Activated effector memory CD4-positive, alpha-beta T cell treated with anti-CD3 and anti-CD28 coated beads, Interleukin-2, amount 50 U/mL, for 16 hours (primary cell): Measurements from ENCODE around the gene ARL6IP5.

Experiments
- DNase-seq: peaks from one replicate; pipeline ENCODE4 v3.0.0-alpha.2; 2020

Gene ARL6IP5, protein sequence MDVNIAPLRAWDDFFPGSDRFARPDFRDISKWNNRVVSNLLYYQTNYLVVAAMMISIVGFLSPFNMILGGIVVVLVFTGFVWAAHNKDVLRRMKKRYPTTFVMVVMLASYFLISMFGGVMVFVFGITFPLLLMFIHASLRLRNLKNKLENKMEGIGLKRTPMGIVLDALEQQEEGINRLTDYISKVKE

DNA sequence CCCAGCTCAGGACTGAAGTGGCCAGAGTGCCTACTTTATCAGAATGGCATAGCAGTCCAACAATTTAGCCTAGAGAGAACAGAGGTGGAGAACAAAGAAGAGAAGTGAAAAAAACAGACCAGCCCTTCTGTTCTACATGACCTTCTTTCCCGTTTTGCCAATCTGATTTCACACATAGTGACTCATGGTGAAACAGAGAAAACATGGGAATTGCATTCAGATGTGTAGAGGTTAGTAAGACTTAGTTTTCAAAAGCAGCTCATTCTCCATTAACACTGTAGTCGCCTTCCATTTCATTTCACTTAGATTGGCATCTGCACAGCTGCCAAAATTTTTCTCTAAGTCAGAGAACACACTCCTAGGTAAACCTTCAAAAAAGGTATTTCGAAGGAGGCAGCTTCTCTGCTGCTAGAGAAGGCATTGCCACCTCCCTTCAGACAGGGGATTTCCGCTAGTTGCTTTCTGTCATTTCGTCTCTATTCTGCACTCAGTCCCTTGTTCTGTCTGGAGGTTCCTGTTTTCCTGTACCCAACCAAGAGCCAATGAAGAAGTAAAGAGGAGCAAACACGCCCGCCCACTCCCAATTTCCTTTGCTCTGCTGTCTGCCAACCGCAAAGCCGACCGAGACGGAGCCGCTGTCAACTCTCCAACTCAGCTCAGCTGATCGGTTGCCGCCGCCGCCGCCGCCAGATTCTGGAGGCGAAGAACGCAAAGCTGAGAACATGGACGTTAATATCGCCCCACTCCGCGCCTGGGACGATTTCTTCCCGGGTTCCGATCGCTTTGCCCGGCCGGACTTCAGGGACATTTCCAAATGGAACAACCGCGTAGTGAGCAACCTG is at the start of gene ARL6IP5:
TSS of gene ARL6IP5 (plus strand) at position 612 of the 842 bp plus-strand sequence. CDS start at position 723, 111 bp downstream.
- DNase-seq = peak; percentile 96

DNA sequence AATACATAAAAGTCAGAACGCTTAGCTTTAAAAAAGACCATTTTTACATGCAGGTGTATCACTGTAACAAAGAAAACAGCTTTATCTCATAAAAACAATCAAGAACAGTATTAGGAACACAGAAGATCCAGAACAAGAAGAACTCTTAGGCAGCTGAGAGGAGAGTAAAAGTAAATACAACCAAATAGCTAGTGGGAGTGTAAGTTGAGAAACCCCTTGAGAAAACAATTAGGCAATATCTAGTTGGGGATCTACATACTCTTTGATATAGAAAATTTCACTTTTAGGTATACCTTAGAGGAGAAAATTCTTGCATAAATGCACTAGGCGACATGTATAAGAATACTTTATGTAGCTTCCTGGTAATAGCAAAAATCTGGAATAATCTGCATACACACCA is 40.1 kb upstream of the ARL6IP5 start:
- no peak for DNase-seq

DNA sequence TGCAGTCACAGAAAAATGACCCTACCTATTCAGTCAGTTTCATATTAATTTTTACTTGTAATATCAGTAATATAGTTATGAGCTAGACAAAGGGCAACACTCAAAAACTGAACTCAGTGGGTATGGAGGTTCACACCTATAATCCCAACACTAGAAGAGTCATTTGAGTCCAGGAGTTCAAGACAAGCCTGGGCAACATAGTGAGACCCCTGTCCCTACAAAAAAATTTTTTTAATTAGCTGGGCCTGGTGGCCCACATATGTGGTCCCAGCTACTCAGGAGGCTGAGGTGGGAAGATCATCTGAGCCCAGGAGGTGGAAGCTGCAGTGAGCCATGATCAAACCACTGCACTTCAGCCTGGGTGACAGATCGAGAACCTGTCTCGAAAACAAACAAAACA is 35.7 kb upstream of the ARL6IP5 start:
- no peak for DNase-seq

DNA sequence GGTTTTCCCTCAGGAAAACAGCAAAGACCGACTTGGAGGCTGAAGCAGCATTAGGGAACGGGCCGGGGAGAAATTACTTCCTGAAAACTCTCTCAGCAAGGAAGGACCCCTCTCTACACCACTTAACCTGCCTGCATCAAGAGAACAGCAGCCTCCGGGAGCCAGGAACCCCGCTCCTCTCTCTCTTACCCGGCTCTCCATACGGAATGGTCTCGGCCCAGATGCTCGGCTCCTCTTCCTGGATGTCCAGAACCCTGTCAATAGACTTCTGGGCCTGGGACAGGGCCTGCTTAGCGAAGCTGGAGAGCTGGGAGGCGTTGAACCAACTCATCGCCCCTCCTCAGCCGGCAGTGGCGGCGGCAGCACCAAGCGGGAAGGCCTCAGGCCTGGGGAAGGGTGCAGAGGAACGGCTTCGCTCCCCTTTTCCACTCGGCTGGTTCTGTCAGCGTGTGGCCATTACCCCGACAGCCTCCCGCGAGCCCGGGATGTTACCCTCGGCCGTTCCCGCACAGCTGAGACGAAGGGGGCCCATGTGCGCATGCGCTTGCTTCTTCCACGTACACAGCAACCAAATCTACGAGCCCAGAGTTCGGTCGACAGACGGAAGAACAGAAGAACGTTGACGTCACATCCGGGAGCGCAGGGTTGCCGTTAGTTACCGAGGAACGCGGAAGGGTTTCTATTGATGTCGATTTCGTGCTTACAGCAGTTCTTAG is 32.8 kb upstream of the ARL6IP5 start, which contains the start of gene TMF1:
TSS of gene TMF1 (minus strand) at position 578 of the 716 bp plus-strand sequence. CDS start at position 331, 247 bp downstream.
- DNase-seq = peak; percentile 99

DNA sequence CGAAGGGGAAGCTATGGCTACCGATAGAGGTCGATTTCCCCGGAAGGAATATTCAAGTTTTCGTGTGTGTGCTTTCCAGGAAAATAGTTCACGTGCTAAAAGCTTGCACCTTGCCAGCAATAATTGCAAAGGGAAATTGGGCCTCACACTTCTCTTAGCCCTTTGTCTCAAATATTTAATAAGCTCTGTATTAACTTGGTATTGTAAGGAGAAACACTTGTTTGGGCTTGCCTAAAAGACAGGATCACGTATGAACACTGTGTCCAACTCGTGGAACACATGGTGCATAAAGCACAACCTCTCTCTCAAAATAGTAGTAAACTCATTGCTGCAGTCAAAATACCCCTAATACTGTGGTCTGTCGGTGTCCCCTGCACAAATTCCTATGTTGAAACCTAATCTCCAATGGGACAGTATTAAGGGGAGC is 32.3 kb upstream of the ARL6IP5 start:
- no peak for DNase-seq

DNA sequence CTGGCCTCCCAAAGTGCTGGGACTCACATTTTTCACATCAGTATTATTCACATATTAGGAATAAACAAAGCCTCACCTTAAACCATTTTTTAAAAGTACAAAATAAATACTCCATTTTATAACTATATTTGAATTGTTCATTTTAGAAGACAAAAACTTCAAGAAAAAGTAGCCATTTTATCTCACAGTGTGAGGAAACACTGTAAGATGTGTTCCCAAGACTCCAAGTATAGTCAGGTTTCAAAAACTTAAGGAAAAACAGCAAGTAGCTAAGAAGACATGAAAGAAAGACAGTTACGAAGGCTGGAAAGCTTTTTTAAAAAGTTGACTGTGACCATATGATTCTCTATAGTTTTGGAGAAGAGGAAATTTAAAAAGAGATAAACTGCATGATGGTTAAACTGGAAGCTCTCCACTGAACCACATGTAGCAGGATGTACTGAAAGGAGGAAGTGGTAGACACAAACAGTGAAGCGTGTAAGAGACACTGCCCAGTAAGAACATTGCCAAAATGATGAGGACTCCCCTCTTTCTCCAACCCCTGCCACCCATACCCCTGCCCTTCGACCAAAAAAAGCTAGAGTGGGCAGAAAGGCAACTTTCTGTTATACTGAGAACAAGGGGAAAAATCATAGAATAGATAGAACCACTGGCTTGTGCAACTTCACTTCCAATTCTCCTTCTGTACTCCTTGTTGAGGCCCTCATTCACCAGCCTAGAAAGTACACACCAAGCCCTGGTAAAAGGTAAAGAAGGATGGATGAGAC is 26.4 kb upstream of the ARL6IP5 start:
- no peak for DNase-seq

DNA sequence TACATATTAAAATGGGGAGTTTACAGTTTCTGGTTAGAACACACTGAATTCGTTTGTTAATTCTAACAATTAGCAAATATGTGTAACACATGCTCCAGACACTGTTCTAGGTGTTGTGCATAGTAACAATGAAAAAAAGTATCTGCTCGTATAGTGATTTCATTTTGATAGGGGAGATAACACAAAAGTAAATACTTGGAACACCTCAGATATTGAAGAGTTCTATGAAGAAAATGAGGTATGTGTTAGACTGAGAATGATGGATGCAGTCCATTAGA is 25.9 kb upstream of the ARL6IP5 start:
- DNase-seq = no peak

DNA sequence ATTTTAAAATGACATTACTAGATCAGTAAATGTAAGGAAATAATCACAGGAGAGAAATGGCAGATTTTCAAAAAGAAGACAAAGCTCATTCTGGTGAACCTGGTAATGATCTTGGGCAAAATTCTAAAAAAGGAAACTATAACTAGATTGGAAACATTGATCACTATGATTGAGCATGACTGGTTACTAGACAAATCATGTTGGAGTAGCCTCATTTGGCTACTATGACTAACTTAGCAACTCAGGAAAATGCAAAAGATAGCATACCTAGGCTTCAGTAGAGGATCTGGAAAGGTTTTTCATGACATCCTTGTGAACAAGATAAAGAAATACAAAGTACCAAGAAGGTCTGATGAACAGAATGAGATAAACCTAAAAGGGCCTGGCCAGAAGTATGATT is 25.0 kb upstream of the ARL6IP5 start:
- no peak for DNase-seq

DNA sequence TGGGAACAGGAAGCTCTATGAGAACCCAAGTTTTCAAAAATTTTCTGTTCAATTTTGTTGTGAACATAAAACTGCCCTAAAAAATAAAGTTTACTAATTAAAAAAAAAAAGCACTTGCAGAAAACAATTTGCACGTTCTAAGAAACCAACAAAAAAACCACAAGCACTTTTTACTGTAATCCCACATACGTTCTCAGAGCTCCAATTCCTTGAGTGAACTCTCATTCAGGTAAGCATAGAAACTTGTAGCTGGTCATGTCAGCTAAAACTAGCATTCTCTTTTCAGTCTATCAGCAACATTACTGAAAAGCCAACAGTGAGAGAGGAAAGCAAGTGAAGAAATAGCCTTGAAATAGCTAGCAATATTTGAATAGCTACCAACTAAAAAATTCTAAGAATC is 21.1 kb upstream of the ARL6IP5 start:
- no peak for DNase-seq

DNA sequence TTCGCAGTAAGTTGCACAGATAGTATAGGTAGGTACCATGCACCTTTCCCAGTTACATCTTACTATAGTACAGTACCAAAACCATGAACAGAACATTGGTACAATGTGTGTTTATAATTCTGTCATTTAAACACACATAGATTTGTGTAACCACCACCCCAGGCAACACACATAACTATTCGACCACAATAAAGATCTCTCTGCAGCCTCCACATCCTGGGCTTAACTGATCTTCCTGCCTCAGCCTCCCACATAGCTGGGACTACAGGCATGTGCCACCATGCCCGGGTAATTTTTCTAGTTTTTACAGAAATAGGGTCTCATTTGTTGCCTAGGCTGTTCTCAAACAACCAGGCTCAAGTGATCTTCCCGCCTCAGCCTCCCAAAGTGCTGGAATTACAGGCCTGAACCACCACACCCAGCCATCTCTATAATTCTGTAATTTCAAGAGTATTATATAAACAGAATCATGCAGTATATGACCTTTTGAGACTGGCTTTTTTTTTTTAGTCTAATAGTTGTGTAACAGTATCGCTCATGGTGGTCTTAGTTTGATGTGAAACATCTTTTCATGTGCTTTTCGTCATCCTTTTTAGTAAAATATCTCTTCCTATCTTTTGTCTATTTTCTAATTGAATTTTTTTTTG is 19.3 kb upstream of the ARL6IP5 start:
- DNase-seq = no peak

DNA sequence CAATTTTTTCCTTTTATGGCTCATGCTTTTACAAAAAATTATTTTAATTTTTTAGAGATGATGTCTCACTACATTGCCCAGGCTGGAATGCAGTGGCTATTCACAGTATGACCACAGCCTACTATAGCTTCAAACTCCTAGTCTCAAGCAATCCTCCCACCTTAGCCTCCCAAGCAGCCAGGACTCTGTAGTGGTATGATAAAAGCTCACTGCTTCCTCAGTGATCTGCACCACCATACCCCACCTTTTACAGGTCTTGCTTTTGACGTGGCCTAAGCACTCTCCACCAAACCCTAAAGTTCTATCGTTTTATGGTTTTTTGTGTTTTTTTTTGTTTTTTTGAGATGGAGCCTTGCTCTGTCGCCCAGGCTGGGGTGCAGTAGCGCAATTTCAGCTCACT is 18.6 kb upstream of the ARL6IP5 start:
- no peak for DNase-seq

DNA sequence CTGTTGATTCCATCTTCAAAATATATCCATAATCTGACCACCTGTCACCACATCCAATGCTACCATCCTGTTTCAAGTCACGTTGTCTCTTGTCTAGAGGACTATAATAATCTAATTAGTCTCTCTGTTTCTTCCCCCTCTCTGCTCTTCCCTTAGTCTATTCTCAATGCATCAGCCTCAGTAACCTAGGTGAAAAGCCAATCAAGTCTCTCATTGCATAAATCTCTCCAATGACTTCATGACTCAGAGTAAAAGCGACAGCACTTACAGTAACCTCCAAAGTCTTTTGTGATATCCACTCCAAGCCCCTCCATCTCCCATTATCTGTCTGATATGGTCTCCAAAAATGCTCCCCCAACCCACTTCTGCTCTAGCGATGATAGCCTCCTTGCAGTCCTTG is 11.8 kb upstream of the ARL6IP5 start:
- no peak for DNase-seq

DNA sequence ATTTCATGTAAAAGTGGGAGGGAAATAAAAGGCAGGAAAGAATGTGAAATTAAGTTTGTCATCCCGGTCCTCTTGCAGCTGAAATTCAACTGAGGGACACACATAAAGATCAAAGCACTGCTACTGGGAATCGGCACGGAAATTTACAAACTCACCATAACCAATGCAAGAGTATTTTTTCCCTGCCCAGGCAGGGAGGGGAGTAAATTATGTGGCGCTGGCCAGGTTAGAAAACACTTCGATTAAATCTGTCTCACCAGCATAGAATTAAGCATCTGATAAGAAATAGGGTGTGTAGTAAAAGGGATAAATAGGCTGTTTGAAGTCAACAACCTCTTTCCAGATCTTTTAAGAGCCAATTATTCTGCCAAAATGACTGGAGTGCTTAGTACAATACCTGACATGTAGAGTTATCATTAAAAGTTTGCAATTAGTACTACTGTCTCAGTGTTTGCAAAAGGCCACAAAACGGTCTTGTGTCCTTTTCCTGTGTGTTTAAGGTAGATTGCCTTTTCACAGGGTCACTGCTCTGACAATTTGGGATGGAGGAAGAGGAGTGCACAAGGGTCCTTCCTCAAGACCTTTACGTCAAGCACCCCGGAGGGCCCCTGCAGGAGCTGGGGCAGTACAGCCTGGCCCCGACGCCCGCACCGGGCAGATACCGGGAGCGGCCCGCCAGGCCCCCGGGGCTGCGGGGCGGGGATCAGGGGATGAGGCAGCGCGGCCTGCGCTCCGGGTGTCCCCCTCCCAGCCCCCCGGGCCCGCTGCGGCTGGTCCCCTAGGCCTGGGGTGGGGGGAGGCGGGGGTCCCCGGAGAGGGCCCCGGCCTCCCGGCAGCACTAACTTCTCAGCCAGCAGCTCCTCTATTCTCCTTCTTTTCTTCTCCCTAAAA is 5.2 kb upstream of the ARL6IP5 start:
- peak; percentile 70 for DNase-seq

DNA sequence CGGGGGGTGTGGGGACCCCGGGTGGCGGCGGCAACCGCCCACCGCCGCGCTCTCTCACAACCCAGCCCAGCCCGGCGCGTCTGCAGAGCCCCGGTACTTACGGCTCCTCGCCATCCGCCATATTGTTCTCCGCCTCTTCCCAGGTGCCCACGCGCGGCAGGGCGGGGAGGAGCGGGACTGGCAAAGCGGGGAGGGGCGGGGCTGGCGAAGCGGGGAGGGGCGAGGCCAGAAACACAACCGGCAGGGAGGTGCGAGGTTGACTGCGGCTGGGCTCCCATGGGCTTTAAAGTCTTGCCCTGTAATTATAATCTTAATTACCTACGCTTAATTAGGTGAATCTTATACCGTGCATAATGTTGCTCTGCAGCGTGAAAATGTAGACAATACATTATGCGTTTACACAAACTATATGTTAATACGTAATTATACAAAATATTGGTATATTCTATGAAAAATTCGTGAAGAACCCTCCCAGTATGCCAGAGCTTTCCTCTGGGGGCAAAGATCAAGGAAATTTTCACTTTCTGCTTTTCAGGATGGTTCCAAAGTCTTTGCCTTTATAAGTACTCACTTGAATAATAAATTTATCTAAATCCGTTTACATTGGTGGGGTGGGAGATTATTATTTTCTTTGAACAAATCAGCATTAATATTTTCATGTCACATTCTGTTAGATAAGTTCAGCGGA is 4.4 kb upstream of the ARL6IP5 start, which contains the start of gene UBA3:
TSS of gene UBA3 (minus strand) at position 133 of the 688 bp plus-strand sequence. CDS start at position 121, 12 bp downstream.
- peak; percentile 97 for DNase-seq

DNA sequence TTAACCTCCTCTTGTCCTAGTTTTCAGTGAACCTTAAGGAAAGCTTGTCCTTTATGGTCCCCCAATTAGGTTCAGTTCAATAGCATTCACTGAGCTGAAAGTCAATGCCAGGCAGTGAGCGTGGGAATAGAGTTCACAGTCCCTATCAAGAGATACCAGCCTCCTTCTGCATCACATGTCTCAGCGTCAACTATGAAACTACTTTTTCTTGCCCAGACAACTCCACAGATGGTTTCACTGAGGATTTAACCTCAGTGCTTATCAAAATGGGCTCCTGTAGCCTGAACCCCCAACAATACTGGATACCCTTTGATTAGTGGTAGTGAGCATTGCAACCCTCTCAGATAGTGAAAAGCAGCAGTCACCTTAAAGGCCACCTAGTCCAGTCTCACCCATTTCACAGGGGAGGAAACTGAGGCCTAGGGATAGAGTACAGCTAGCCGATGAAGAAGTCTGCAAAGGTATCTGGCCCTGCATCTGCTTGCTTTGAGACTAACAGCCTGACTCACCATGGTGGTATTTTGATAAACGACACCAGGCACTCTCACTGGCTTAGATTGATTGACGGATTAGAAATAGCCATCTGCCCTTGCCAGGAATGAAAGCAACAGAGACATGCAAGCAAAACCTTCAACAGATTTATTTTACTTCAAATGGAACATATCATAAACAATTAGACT is 3.0 kb upstream of the ARL6IP5 start:
- no peak for DNase-seq

DNA sequence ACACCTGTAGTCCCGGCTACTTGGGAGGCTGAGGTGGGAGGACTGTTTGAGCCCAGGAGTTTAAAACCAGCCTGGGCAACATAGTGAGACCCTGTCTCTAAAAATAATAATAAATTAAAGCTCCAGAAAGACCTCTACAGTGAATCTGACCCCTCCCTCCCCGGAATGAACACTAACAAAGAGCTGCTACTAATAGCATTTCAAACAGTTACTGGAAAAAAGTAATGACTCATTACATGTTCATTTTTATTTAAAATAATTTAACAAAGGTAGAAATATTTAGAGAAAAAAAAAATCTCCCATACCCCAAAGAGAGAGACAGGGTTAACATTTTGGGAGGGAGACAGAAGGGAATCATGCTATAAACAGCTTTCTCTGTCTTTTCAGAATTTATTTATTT is 2.4 kb upstream of the ARL6IP5 start:
- DNase-seq = no peak

DNA sequence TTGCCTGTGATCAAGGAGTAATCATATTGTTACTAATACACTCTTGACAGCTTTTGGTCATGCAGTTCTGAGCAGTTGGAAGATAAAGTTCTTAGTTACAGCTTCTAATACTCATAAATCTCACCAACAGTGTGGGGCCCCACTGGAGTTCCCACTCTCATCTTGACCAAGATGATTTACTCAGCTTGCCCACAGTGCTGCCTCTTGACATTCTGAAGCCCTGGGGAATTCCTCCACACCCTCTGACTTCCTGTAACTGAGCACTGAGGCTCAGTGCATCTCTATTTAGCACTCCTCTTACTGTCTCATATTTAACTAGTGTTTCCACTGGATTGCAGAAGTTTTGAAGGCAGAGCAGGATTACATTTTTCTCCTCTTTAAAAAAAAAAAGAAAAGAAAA is 1.9 kb upstream of the ARL6IP5 start:
- peak; percentile 90 for DNase-seq

DNA sequence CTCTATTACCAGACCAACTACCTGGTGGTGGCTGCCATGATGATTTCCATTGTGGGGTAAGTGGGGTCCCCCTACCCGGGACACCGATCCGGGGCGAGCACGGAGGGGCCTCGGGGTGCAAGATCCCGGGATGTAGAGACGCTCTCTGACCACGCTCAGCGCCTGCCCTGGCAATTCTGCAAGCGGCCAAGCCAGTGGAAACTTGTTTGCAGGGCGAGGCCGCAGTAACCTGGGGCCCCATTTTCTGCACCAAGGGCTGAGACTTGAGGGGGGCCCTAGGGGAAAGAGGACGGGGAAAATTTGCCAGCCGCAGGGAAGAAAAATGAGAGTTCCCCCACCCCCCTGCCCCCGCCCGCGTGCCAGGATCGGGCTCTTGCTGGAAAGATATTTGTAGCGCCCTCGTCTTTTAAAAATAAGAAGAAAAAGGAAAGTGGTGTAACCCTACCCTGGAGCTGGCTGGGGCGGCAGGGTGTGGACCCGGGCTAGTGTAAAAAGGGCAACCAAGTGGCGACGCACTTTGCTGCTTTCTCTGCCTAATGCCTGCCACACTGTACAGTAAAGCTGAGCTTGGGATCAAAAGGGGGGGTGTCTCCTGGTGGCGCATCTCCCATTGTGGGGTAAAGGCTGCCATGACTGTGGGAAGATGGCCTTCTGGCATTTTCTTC is 563 bp downstream of the ARL6IP5 start:
- peak; percentile 76 for DNase-seq
